Measurements from ENCODE around the gene SUV39H1.

- TF ChIP-seq, protein P1, sequence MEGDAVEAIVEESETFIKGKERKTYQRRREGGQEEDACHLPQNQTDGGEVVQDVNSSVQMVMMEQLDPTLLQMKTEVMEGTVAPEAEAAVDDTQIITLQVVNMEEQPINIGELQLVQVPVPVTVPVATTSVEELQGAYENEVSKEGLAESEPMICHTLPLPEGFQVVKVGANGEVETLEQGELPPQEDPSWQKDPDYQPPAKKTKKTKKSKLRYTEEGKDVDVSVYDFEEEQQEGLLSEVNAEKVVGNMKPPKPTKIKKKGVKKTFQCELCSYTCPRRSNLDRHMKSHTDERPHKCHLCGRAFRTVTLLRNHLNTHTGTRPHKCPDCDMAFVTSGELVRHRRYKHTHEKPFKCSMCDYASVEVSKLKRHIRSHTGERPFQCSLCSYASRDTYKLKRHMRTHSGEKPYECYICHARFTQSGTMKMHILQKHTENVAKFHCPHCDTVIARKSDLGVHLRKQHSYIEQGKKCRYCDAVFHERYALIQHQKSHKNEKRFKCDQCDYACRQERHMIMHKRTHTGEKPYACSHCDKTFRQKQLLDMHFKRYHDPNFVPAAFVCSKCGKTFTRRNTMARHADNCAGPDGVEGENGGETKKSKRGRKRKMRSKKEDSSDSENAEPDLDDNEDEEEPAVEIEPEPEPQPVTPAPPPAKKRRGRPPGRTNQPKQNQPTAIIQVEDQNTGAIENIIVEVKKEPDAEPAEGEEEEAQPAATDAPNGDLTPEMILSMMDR (IDR thresholded peaks at IDR 0.05) = no peak
- TF ChIP-seq POLR2A (IDR thresholded peaks at IDR 0.05) = no peak
Observed at GRCh38 chrX:48663241-48663640, 33.3 kb upstream of the SUV39H1 start.
